GM12878 (cell line): ENCODE results near the gene PUSL1. TPM values are rescaled to one million over a fixed set of nuclear protein-coding genes. Genes with fewer than 3 reads are reported as not detected.

Experiments used
- ATAC-seq: fragments of 200-7000 bp; cut with Tn5 transposase; 3 replicates; pipeline ENCODE4 v1.9.1; 2020; ENCODE audit warnings: mild to moderate bottlenecking, moderate library complexity
- BruUV-seq: library from RNA; stranded (reverse); fragments of 400-500 nt; replicated peaks from 2 replicates; lab custom pipeline; 2021; lab: Mats Ljungman, UMichigan
- CTCF ChIA-PET: fragments of 300-600 bp; sonication (Branson Sonifier 250); formaldehyde crosslinking; extraction: SDS; loops from one replicate; lab custom pipeline; 2021; ENCODE audit warnings: inconsistent platforms; lab: Yijun Ruan, JAX
- POLR2A ChIA-PET: fragments of 350-600 bp; formaldehyde crosslinking; extraction: SDS; loops from one replicate; lab custom pipeline; 2021; ENCODE audit warnings: inconsistent platforms; lab: Charles Lee
- RAD21 ChIA-PET: fragments of 300-600 bp; sonication (Branson Sonifier 250); formaldehyde crosslinking; loops from one replicate; lab custom pipeline; 2023; ENCODE audit warnings: antibody characterized with exemption; ENCODE audit not compliant: unreplicated experiment; lab: Charles Lee
- SMC1A ChIA-PET: fragments of 300-600 bp; sonication (Branson Sonifier 250); formaldehyde crosslinking; loops from one replicate; lab custom pipeline; 2023; ENCODE audit not compliant: unreplicated experiment, uncharacterized antibody; lab: Charles Lee
- DNase-seq: peaks from one replicate; pipeline ENCODE4 v3.0.0-alpha.2; 2011; ENCODE audit warnings: low read depth, low spot score
- FAIRE-seq: peaks from 3 replicates; lab custom pipeline; 2011; peaks lifted over from hg19 to GRCh38; lab: Jason Lieb, UNC
- H2AFZ ChIP-seq: 2 replicates; pipeline ENCODE4 v1.6.0; 2011; ENCODE audit warnings: low read depth, low read length, control low read depth; ENCODE audit not compliant: control insufficient read depth
- H3K27ac ChIP-seq: 2 replicates; pipeline ENCODE4 v1.5.1; 2011; ENCODE audit warnings: control low read depth; ENCODE audit not compliant: control insufficient read depth, insufficient read depth
- H3K27me3 ChIP-seq, 2 experiments: replicated peaks in 1 of 2; 2 replicates each; pipeline versions ENCODE4 v1.6.0 to v1.6.1; 2011; ENCODE audit warnings: low read length in 1 of 2; ENCODE audit not compliant: control insufficient read depth in 2 of 2, insufficient read depth in 2 of 2
- H3K36me3 ChIP-seq, 2 experiments: 2 replicates each; pipeline ENCODE4 v1.5.1; 2011; ENCODE audit warnings: low read length in 1 of 2; ENCODE audit not compliant: control insufficient read depth in 2 of 2, insufficient read depth in 2 of 2
- H3K4me1 ChIP-seq: 2 replicates; pipeline ENCODE4 v1.6.1; 2011; ENCODE audit warnings: mild to moderate bottlenecking, low read length, moderate library complexity, mixed read lengths; ENCODE audit not compliant: control insufficient read depth, insufficient read depth
- H3K4me2 ChIP-seq: 2 replicates; pipeline ENCODE4 v1.6.0; 2011; ENCODE audit warnings: control low read depth; ENCODE audit not compliant: control insufficient read depth, insufficient read depth
- H3K4me3 ChIP-seq: fragments of 200-600 bp; sonication (generic); 2 replicates; pipeline ENCODE4 v1.5.1; 2016
- H3K79me2 ChIP-seq: 2 replicates; pipeline ENCODE4 v1.6.0; 2011; ENCODE audit warnings: low read length; ENCODE audit not compliant: control insufficient read depth, insufficient read depth
- H3K9ac ChIP-seq: 2 replicates; pipeline ENCODE4 v1.8.0; 2011; ENCODE audit warnings: low read length, control low read depth, mixed read lengths; ENCODE audit not compliant: control insufficient read depth, insufficient read depth
- H3K9me3 ChIP-seq: replicated peaks from 3 replicates; pipeline ENCODE4 v1.5.1; 2011; ENCODE audit warnings: mild to moderate bottlenecking, low read length; ENCODE audit not compliant: control insufficient read depth, insufficient read depth
- H4K20me1 ChIP-seq: 2 replicates; pipeline ENCODE4 v1.6.0; 2011; ENCODE audit not compliant: control insufficient read depth, insufficient read depth
- CHD2 ChIP-seq: IDR thresholded peaks from 2 replicates; pipeline ENCODE4 v1.6.1; 2011; ENCODE audit warnings: low read depth, low read length, improper control_type of control experiment, borderline replicate concordance
- ESRRA ChIP-seq: IDR thresholded peaks from 2 replicates; pipeline ENCODE4 v1.6.1; 2012; ENCODE audit warnings: mild to moderate bottlenecking, low read length, improper control_type of control experiment
- KAT2A ChIP-seq: conservative IDR thresholded peaks from 2 replicates; pipeline ENCODE4 v1.6.1; 2011; ENCODE audit warnings: low read depth, low read length; ENCODE audit not compliant: control insufficient read depth
- KLF5 ChIP-seq: fragments of 450-650 bp; IDR thresholded peaks from 2 replicates; pipeline ENCODE4 v1.6.1; 2014; ENCODE audit warnings: mild to moderate bottlenecking; ENCODE audit not compliant: partially characterized antibody
- MTA3 ChIP-seq: IDR thresholded peaks from 2 replicates; pipeline ENCODE4 v1.6.1; 2012; ENCODE audit warnings: low read length, inconsistent platforms, borderline replicate concordance
- MYC ChIP-seq: IDR thresholded peaks from 2 replicates; pipeline ENCODE4 v1.6.1; 2011; ENCODE audit warnings: mild to moderate bottlenecking, low read length, moderate library complexity, inconsistent platforms; ENCODE audit not compliant: insufficient read depth, insufficient replicate concordance, insufficient read length, severe bottlenecking
- NR2C2 ChIP-seq: IDR thresholded peaks from 2 replicates; pipeline ENCODE4 v1.6.1; 2011; ENCODE audit warnings: borderline replicate concordance, low read depth; ENCODE audit not compliant: control insufficient read depth, insufficient read length
- RBBP5 ChIP-seq: fragments of 200-600 bp; sonication (generic); conservative IDR thresholded peaks from 2 replicates; pipeline ENCODE4 v1.6.1; 2016
- SMARCA5 ChIP-seq: fragments of 450-650 bp; IDR thresholded peaks from 2 replicates; pipeline ENCODE4 v1.6.1; 2017; ENCODE audit warnings: mild to moderate bottlenecking
- SMC3 ChIP-seq: IDR thresholded peaks from 2 replicates; pipeline ENCODE4 v1.6.1; 2011; ENCODE audit warnings: low read length, improper control_type of control experiment, borderline replicate concordance
- ZBTB40 ChIP-seq: fragments of 450-650 bp; IDR thresholded peaks from 2 replicates; pipeline ENCODE4 v1.6.1; 2016; ENCODE audit warnings: mild to moderate bottlenecking, moderate library complexity, borderline replicate concordance
- WGBS: methylation state at CpG from one replicate; pipeline ENCODE4 v1.1.6; 2016; ENCODE audit warnings: low lambda C conversion rate; ENCODE audit not compliant: insufficient replicate concordance, insufficient coverage; ENCODE audit errors: missing lambda C conversion rate; 5-methylcytosine and 5-hydroxymethylcytosine counted together
- in situ Hi-C: fragments of 300-500 bp; cut with MboI; formaldehyde crosslinking; loops from 9 replicates; pipeline ENCODE4 v1.14.3; 2018; ENCODE audit warnings: mixed read lengths
- intact Hi-C: fragments of 100-400 bp; cut with micrococcal nuclease; formaldehyde crosslinking; loops from one replicate; pipeline ENCODE4 v1.14.2; 2022; ENCODE audit not compliant: unreplicated experiment
- polyA plus RNA-seq, 11 experiments: library from polyadenylated mRNA; depleted of rRNA in 4 of 11; unstranded in 6 of 11; stranded (reverse) in 5 of 11; fragments of >200 nt; fragmentation: Nextera tagmentation in 4 of 11; fragmentation: Illumina TruSeq in 1 of 11; extraction: Ambion mirVana in 4 of 11; extraction: Trizol in 1 of 11; gene quantifications; 1 replicate in 1 of 11; 2 replicates in 10 of 11; pipeline versions ENCODE4 v1.2.1 to v1.2.3, GENCODE V29; 2011 to 2016; ENCODE audit warnings: inconsistent platforms in 2 of 11, missing spikeins in 2 of 11, low read depth in 1 of 11
- total RNA-seq, 4 experiments: library from RNA; depleted of rRNA in 3 of 4; stranded (reverse); fragments of >200 nt in 3 of 4; fragmentation: Illumina TruSeq in 1 of 4; extraction: Trizol in 1 of 4; gene quantifications; 2 replicates each; pipeline versions ENCODE4 v1.2.1 to v1.2.3, GENCODE V29; 2013 to 2021
- TF ChIP-seq, protein P1 (sequence below): fragments of 450-650 bp; formaldehyde crosslinking; IDR thresholded peaks from 2 replicates; pipeline ENCODE4 v1.5.0; 2022; ENCODE audit warnings: mild to moderate bottlenecking, missing genetic modification characterization
- TF ChIP-seq, protein P2 (sequence below), 3 experiments: IDR thresholded peaks in 2 of 3; conservative IDR thresholded peaks in 1 of 3; 2 replicates each; pipeline ENCODE4 v1.5.1; 2011; ENCODE audit warnings: low read depth in 3 of 3, low read length in 3 of 3, mild to moderate bottlenecking in 3 of 3, control low read depth in 2 of 3, moderate library complexity in 2 of 3, inconsistent platforms in 1 of 3, mixed read lengths in 1 of 3; ENCODE audit not compliant: control insufficient read depth in 2 of 3, insufficient read depth in 1 of 3; ENCODE audit errors: extremely low read depth in 1 of 3

PUSL1 gene
- total and polyA plus RNA-seq, 10 of the 15 experiments (the other 5 are each of a cell fraction or from before 2014, with no cell fraction given), result 0.16 to 28.4 (median 15.1) TPM

DNA sequence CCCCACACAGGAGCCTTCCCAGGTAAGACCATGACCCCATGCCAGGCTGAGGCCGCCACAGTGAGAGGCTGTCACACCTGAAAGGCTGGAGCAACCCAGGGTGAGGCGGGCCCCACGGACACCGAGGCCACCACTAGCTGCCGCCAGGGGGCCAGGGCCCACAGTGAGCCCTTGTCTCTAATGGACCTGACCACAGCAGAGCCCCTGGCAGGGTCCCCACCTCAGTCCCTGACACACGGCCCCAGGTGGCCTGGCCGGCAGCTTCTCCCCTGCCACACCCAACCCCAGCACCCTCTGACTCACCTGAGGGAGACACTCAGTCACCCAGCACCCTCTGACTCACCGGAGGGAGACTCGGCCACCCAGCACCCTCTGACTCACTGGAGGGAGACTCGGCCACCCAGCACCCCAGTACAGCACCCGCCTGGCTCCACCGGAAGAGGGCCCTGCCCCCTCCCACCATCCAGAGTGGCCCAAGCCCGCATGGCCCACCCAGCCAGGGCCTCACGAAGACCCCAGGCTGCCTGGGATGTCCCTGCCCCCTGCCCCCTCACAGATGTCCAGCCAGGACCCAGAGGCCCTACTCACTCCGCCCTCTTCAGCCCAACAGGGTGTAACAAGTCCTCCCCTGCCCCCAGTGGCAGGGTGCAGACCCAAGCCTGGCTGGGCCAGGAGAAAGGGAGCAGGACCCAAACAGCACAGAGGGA, 36.4 kb downstream of the PUSL1 start:
- Histone ChIP-seq H3K9ac (no peak overlapping the region), H3K4me2 (0 out of 2 replicates have a peak overlapping the region, but pooled peaks have one; percentile 7), H3K4me1 (peaks cover 6% of the 10 kb centered on the region; the same call in 1 of the 2 replicates), H4K20me1 (no peaks in the 10 kb centered on the region), H2AFZ (no peak overlapping the region), H3K36me3 (peaks cover 0 to 3% of the 10 kb centered on the region in 2 experiments), H3K27ac (no peak overlapping the region), H3K79me2 (peaks cover 2% of the 10 kb centered on the region), H3K27me3 (no peaks in the 10 kb centered on the region), H3K9me3 (no peaks in the 10 kb centered on the region), H3K4me3 (no peak overlapping the region)
- no peak for FAIRE-seq
- SMC1A ChIA-PET, result no interaction called here
- no TSS peak for BruUV-seq
- intact Hi-C loops (no loop called here), in situ Hi-C loops (no loop called here)
- RAD21 ChIA-PET, result no interaction called here
- DNase-seq, result no peak
- CTCF ChIA-PET, result interaction anchor here (1.4 kb wide), 1 partner anchor 96 kb away, joined by 3 read pairs; no protein-coding TSS in a partner anchor
- POLR2A ChIA-PET, result interaction anchor here (0.5 kb wide), 1 partner anchor 535 kb away, joined by 4 read pairs; no protein-coding TSS in a partner anchor
- ATAC-seq, result peak; percentile 80
- 60% methylated on average over 13 of the region's 15 CpGs for WGBS
- TF ChIP-seq ZBTB40 (no peak), ESRRA (no peak), MYC (no peak), KLF5 (peak; percentile 80), SMC3 (peak; percentile 11; the same call in 1 of the 2 replicates), RBBP5 (no peak), KAT2A (no peak), MTA3 (no peak), NR2C2 (no peak), CHD2 (no peak), SMARCA5 (peak; percentile 52; the same call in 1 of the 2 replicates)
- TF ChIP-seq, protein P1, sequence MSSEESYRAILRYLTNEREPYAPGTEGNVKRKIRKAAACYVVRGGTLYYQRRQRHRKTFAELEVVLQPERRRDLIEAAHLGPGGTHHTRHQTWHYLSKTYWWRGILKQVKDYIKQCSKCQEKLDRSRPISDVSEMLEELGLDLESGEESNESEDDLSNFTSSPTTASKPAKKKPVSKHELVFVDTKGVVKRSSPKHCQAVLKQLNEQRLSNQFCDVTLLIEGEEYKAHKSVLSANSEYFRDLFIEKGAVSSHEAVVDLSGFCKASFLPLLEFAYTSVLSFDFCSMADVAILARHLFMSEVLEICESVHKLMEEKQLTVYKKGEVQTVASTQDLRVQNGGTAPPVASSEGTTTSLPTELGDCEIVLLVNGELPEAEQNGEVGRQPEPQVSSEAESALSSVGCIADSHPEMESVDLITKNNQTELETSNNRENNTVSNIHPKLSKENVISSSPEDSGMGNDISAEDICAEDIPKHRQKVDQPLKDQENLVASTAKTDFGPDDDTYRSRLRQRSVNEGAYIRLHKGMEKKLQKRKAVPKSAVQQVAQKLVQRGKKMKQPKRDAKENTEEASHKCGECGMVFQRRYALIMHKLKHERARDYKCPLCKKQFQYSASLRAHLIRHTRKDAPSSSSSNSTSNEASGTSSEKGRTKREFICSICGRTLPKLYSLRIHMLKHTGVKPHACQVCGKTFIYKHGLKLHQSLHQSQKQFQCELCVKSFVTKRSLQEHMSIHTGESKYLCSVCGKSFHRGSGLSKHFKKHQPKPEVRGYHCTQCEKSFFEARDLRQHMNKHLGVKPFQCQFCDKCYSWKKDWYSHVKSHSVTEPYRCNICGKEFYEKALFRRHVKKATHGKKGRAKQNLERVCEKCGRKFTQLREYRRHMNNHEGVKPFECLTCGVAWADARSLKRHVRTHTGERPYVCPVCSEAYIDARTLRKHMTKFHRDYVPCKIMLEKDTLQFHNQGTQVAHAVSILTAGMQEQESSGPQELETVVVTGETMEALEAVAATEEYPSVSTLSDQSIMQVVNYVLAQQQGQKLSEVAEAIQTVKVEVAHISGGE (CRISPR knock-in tag), result no peak
- TF ChIP-seq, protein P2, sequence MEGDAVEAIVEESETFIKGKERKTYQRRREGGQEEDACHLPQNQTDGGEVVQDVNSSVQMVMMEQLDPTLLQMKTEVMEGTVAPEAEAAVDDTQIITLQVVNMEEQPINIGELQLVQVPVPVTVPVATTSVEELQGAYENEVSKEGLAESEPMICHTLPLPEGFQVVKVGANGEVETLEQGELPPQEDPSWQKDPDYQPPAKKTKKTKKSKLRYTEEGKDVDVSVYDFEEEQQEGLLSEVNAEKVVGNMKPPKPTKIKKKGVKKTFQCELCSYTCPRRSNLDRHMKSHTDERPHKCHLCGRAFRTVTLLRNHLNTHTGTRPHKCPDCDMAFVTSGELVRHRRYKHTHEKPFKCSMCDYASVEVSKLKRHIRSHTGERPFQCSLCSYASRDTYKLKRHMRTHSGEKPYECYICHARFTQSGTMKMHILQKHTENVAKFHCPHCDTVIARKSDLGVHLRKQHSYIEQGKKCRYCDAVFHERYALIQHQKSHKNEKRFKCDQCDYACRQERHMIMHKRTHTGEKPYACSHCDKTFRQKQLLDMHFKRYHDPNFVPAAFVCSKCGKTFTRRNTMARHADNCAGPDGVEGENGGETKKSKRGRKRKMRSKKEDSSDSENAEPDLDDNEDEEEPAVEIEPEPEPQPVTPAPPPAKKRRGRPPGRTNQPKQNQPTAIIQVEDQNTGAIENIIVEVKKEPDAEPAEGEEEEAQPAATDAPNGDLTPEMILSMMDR (IDR thresholded peaks at IDR 0.05 in 2 of 3, conservative IDR thresholded peaks at IDR 0.05 in 1 of 3; ENCODE audit: control insufficient read depth in 2 of 3, extremely low read depth in 1 of 3, insufficient read depth in 1 of 3, low read depth in 3 of 3, low read length in 3 of 3), result peak; percentile 35 to 59 (median 41); a peak in 4 of 6 replicates
